Tibial artery (tissue), 4 donors: ENCODE results near the gene MYPOP.
A peak's percentile ranks its signal among the peaks of the same experiment; 100 is the strongest.

ENCODE experiments used
- DNase-seq, 2 donors: peaks; one replicate each; pipeline ENCODE4 v3.0.0-alpha.2; 2019
- H3K27ac ChIP-seq, 2 donors: fragments of 200-600 bp; sonication (generic) in 1 of 2; 1 replicate in 1 of 2; 2 replicates in 1 of 2; pipeline ENCODE4 v1.5.1; 2018 to 2019; ENCODE audit warnings: mild to moderate bottlenecking in 1 of 2
- H3K27me3 ChIP-seq, 2 donors: fragments of 200-600 bp; sonication (generic) in 1 of 2; one replicate each; pipeline versions ENCODE4 v1.5.1 to v1.6.0; 2016 to 2019
- H3K36me3 ChIP-seq, 3 donors: fragments of 200-600 bp; sonication (generic) in 2 of 3; one replicate each; pipeline ENCODE4 v1.5.1; 2016 to 2019; ENCODE audit warnings: mild to moderate bottlenecking in 2 of 3
- H3K4me1 ChIP-seq, 4 donors: fragments of 200-600 bp; sonication (generic) in 2 of 4; 1 replicate in 3 of 4; 2 replicates in 1 of 4; pipeline ENCODE4 v1.5.1; 2016 to 2019
- H3K4me3 ChIP-seq, 2 donors: fragments of 200-600 bp; sonication (generic) in 1 of 2; 1 replicate in 1 of 2; 2 replicates in 1 of 2; pipeline ENCODE4 v1.5.1; 2018 to 2019; ENCODE audit warnings: mild to moderate bottlenecking in 2 of 2
- H3K9me3 ChIP-seq, 3 donors: fragments of 200-600 bp; sonication (generic) in 1 of 3; one replicate each; pipeline ENCODE4 v1.5.1; 2016 to 2019
- intact Hi-C: fragments of 100-400 bp; cut with DNase I; formaldehyde crosslinking; loops from one replicate; pipeline ENCODE4 v1.15.0; 2023; ENCODE audit warnings: low total_unique reads
- TF ChIP-seq, protein P1 (sequence below), 2 experiments: fragments of 200-600 bp in 1 of 2; fragments of 450-650 bp in 1 of 2; IDR thresholded peaks; one replicate each; pipeline ENCODE4 v1.5.1; 2017 to 2019; ENCODE audit warnings: antibody characterized with exemption in 2 of 2, mild to moderate bottlenecking in 1 of 2, moderate library complexity in 1 of 2

MYPOP gene

DNA sequence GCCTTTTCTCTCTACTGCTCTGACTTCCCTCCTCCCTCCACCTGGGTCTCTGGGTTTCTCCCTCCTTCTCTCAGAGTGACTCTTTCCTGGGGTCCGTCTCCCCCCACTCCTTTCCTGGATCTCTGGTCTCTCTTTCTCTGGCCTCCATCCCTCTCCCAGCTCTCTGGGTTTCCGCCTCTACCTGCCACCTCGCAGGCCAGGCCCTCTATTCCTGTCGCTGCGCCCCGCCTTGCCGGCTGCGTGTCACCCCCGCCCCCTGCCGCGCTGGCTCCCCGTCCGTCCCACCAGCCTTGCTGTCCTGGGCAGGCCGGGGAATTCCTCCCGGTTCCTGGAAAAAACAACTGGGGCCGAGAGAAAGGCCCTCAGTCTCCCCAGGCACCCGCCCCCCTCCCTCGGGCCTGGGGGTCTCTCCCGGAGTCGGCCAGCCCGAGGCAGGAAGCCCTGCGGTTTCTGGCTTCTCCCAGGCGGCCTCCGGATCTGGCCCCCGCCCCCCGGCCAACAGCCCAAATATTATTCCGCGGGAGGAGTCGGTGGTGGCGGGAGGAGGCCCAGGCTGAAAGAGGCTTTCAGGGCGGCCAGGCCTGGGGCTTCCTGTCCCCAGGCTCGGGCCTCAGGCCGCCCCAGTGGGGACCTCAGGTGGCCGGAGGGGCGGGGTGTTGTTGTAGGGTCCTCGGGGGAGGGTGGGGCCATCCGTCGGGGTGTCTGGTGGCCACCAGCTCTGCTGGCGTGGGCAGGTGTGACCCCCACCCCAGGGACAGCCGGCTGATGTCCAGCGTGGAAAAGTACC is 25.8 kb downstream of the MYPOP start:
- H3K27ac ChIP-seq, result peak overlapping the region; percentile 41 to 58
- intact Hi-C loops, result no loop called here
- DNase-seq, result peak in 1 of 2 donors; percentile 25
- TF ChIP-seq, protein P1, sequence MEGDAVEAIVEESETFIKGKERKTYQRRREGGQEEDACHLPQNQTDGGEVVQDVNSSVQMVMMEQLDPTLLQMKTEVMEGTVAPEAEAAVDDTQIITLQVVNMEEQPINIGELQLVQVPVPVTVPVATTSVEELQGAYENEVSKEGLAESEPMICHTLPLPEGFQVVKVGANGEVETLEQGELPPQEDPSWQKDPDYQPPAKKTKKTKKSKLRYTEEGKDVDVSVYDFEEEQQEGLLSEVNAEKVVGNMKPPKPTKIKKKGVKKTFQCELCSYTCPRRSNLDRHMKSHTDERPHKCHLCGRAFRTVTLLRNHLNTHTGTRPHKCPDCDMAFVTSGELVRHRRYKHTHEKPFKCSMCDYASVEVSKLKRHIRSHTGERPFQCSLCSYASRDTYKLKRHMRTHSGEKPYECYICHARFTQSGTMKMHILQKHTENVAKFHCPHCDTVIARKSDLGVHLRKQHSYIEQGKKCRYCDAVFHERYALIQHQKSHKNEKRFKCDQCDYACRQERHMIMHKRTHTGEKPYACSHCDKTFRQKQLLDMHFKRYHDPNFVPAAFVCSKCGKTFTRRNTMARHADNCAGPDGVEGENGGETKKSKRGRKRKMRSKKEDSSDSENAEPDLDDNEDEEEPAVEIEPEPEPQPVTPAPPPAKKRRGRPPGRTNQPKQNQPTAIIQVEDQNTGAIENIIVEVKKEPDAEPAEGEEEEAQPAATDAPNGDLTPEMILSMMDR (IDR thresholded peaks at IDR 0.05), result no peak
- no peaks in the 10 kb centered on the region for H3K36me3 ChIP-seq
- H3K27me3 ChIP-seq, result no peaks in the 10 kb centered on the region
- no peaks in the 10 kb centered on the region for H3K9me3 ChIP-seq
- H3K4me3 ChIP-seq, result peak overlapping the region; percentile 10 to 47
- H3K4me1 ChIP-seq, result peaks cover 0 to 23% (median 9%) of the 10 kb centered on the region in 4 donors

DNA sequence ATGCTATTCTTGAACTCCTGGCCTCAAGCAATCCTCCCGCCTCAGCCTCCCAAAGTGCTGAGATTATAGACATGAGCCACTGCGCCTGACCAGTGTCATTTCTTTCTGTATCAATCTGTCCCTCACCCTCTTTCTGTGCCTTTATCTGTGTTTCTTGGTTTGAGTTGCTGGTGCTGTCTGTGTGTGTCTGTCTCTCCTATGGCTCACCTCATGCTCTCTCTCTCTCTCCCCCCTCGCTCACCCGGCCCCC is 26.3 kb downstream of the MYPOP start:
- no peak for DNase-seq
- H3K27me3 ChIP-seq, result no peaks in the 10 kb centered on the region
- H3K9me3 ChIP-seq, result no peaks in the 10 kb centered on the region
- H3K4me1 ChIP-seq, result peaks cover 0 to 23% (median 9%) of the 10 kb centered on the region in 4 donors
- H3K27ac ChIP-seq, result peak overlapping the region in 1 of 2 donors; percentile 58
- intact Hi-C loops, result no loop called here
- no peaks in the 10 kb centered on the region for H3K36me3 ChIP-seq
- no peak overlapping the region for H3K4me3 ChIP-seq
- TF ChIP-seq, protein P1 (IDR thresholded peaks at IDR 0.05), result no peak

DNA sequence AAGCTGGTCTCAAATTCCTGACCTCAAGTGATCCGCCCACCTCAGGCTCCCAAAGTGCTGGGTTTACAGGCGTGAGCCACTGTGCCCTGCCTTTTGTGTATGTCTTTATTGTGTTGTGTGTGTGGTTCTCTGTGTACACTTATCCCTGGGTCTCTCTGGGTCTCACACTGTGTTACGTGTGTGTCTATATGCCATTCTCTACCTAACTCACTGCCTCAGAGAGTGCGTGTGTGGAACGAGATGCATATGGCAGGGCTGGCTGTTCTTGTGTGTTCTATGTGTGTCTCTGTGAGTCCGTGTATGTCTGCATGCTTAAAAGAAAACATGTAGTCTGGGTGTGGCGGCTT is 27.8 kb downstream of the MYPOP start:
- intact Hi-C loops, result no loop called here
- TF ChIP-seq, protein P1 (IDR thresholded peaks at IDR 0.05), result no peak
- no peak for DNase-seq
- Histone ChIP-seq H3K4me1 (peaks cover 0 to 23% (median 9%) of the 10 kb centered on the region in 4 donors), H3K4me3 (no peak overlapping the region), H3K27me3 (no peaks in the 10 kb centered on the region), H3K36me3 (no peaks in the 10 kb centered on the region), H3K9me3 (no peaks in the 10 kb centered on the region), H3K27ac (no peak overlapping the region)

DNA sequence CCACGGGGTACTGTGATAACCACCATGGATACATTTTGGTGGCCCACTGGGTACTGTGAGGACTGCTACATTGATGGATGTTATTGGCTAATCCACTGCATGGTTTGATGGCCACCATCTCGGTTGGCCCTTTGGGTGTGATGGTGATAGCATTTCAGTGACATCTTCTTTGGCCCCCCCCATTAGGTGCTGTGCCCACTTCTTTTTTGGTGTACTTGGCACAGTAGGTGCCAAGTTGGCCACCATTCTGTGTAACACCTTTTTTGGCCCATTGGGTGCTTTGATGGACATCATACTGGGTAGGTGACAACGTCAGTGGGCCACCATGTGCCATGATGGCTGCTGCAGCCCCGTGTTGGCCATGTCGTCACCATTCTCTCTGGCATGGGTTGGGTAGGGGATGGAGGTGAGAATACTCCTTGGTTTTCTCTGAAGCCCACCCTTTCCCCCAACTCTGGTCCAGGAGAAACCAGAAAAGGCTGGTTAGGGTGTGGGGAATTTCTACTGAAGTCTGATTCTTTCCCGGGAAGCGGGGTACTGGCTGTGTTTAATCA is 29.1 kb downstream of the MYPOP start:
- Histone ChIP-seq H3K27ac (no peak overlapping the region), H3K27me3 (no peaks in the 10 kb centered on the region), H3K9me3 (no peaks in the 10 kb centered on the region), H3K4me1 (peaks cover 0 to 18% (median 9%) of the 10 kb centered on the region in 4 donors), H3K4me3 (no peak overlapping the region), H3K36me3 (no peaks in the 10 kb centered on the region)
- intact Hi-C loops, result no loop called here
- TF ChIP-seq, protein P1 (IDR thresholded peaks at IDR 0.05), result no peak
- DNase-seq, result no peak

DNA sequence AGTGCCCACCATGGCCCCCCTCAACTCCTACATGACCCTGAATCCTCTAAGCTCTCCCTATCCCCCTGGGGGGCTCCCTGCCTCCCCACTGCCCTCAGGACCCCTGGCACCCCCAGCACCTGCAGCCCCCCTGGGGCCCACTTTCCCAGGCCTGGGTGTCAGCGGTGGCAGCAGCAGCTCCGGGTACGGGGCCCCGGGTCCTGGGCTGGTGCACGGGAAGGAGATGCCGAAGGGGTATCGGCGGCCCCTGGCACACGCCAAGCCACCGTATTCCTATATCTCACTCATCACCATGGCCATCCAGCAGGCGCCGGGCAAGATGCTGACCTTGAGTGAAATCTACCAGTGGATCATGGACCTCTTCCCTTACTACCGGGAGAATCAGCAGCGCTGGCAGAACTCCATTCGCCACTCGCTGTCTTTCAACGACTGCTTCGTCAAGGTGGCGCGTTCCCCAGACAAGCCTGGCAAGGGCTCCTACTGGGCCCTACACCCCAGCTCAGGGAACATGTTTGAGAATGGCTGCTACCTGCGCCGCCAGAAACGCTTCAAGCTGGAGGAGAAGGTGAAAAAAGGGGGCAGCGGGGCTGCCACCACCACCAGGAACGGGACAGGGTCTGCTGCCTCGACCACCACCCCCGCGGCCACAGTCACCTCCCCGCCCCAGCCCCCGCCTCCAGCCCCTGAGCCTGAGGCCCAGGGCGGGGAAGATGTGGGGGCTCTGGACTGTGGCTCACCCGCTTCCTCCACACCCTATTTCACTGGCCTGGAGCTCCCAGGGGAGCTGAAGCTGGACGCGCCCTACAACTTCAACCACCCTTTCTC is 30.1 kb downstream of the MYPOP start:
- Histone ChIP-seq H3K4me1 (peaks cover 0 to 10% (median 9%) of the 10 kb centered on the region in 4 donors), H3K4me3 (no peak overlapping the region), H3K36me3 (no peaks in the 10 kb centered on the region), H3K27me3 (no peaks in the 10 kb centered on the region), H3K27ac (no peak overlapping the region), H3K9me3 (no peaks in the 10 kb centered on the region)
- TF ChIP-seq, protein P1 (IDR thresholded peaks at IDR 0.05), result no peak
- DNase-seq, result no peak
- intact Hi-C loops, result no loop called here
